Psoas muscle (tissue), 8 donors: ENCODE results near the gene STIL. TPM values are rescaled to one million over a fixed set of nuclear protein-coding genes. Genes with fewer than 3 reads are reported as not detected.

Experiments used
- ATAC-seq, 4 donors: fragments of 200-7000 bp; cut with Tn5 transposase; one replicate each; pipeline ENCODE4 v1.9.1; 2020; ENCODE audit warnings: moderate library complexity in 3 of 4, mild to moderate bottlenecking in 2 of 4
- DNase-seq, 2 donors: peaks; one replicate each; pipeline ENCODE4 v3.0.0-alpha.2; 2020
- H3K27ac ChIP-seq: fragments of 200-600 bp; one replicate; pipeline ENCODE4 v1.8.0; 2022
- H3K27me3 ChIP-seq, 3 donors: fragments of 200-600 bp in 1 of 3; one replicate each; pipeline versions ENCODE4 v1.6.1 to v1.8.0; 2013 to 2022; ENCODE audit warnings: low read length in 2 of 3, mild to moderate bottlenecking in 2 of 3, moderate library complexity in 1 of 3; ENCODE audit not compliant: insufficient read depth in 3 of 3
- H3K36me3 ChIP-seq, 2 donors: fragments of 200-600 bp in 1 of 2; one replicate each; pipeline versions ENCODE4 v1.6.1 to v1.8.0; 2013 to 2022; ENCODE audit warnings: low read depth in 1 of 2, mild to moderate bottlenecking in 1 of 2, moderate library complexity in 1 of 2; ENCODE audit not compliant: insufficient read depth in 1 of 2
- H3K4me1 ChIP-seq: fragments of 200-600 bp; one replicate; pipeline ENCODE4 v1.8.0; 2022
- H3K4me3 ChIP-seq: fragments of 200-600 bp; one replicate; pipeline ENCODE4 v1.8.0; 2022; ENCODE audit warnings: mild to moderate bottlenecking
- H3K9me3 ChIP-seq: fragments of 200-600 bp; one replicate; pipeline ENCODE4 v1.8.0; 2022
- WGBS, 3 donors: extraction: QIAGEN DNeasy Blood & Tissue Kit; methylation state at CpG; one replicate each; pipeline versions ENCODE4 v1.1.6 to v1.1.7; 2013; 5-methylcytosine and 5-hydroxymethylcytosine counted together
- intact Hi-C, 2 donors: fragments of 100-400 bp; cut with DNase I; formaldehyde crosslinking; loops; one replicate each; pipeline versions ENCODE4 v1.11.0 to v1.14.2; 2022
- long read RNA-seq, 2 donors: library from polyadenylated mRNA; unstranded; transcript quantifications; one replicate each; pipeline ENCODE4 v2.0.0, GENCODE V29; 2021
- polyA plus RNA-seq, 3 donors: library from polyadenylated mRNA; stranded (reverse); fragments of 200-250 nt; gene quantifications; one replicate each; pipeline ENCODE4 v1.2.3, GENCODE V29; 2013
- total RNA-seq, 4 donors: library from RNA; stranded (reverse); fragmentation: NEBNext Ultra II Directional in 2 of 4; extraction: Animal tissue kit (Norgen Biotek cat#: 25700) in 2 of 4; gene quantifications; one replicate each; pipeline versions ENCODE4 v1.2.1 to v1.2.4, GENCODE V29; 2021 to 2023
- TF ChIP-seq, protein P1 (sequence below): fragments of 200-600 bp; IDR thresholded peaks from one replicate; pipeline ENCODE4 v1.8.0; 2022; ENCODE audit warnings: antibody characterized with exemption
- donor health status: healthy with polysubstance abuse.
- donor health status: DM: no; HTN: no; CAD: no; lungs with moderate emphysema.
- donor health status: Bipolar disorder and iron deficiency.
- donor health status: healthy.
- donor health status: DM: yes; HTN: yes; CAD: no.
- donor health status: DM: no; HTN: no; CAD: no.
- donor health status: DM: no; HTN: no; CAD: no.
- donor health status: DM: yes; HTN: yes; CAD: no.

The STIL gene
- total RNA-seq (under 1 TPM; 0.36 to 0.48 (median 0.43) TPM), polyA plus RNA-seq (1 to 10 TPM in 1 of 3 donors, under 1 TPM in 2; 0.14 to 1.0 (median 0.35) TPM)
- long read RNA-seq, donor 1, partial matches to known transcripts = 1 of 1 reads
- long read RNA-seq, donor 1, other reads (novel, unspliced or antisense) = 0 of 1 reads
- long read RNA-seq, donor 2 = 0 reads

DNA sequence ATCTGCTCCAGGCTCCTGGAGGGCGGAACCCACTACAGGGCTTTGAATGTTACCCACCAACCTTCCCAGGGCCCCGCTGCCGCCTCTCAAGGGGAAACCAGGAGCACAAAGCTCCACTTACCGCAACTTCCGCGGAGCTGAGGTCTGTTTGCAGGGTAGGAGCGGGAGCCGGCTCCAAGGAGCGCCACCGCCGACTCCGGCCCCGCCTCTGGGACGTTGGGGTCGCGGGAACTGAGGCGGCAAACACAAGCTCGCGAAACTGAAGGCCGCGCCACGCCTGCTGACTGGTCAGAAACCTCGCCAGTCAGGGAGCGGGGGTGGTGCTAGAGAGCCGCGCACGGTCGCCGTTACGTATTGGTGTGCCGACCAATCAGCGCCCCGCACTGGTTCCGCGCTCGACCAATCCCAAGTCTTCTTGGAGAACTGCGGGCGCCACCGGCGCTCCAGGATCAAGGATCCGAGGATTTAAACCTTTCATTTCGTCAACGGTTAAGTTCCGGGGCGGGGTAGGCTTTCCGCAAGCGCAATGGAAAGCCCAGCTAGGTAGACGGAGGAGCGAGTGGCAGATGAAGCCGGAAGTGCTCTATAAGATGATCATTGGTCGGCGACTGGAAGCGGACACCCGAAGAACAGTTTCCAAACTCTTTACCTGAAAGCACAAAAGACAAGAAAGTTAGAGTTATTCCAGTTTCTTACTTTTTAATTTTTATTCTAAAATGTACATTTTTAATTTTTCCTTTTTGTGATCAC lies at the start of gene STIL:
Gene STIL (minus strand): TSS at position 233 of the 750 bp plus-strand sequence. CDS start 3,828 bp downstream, outside the sequence.
- DNase-seq (peak; percentile 98 to 99), ATAC-seq (peak; percentile 100)
- TF ChIP-seq, protein P1, sequence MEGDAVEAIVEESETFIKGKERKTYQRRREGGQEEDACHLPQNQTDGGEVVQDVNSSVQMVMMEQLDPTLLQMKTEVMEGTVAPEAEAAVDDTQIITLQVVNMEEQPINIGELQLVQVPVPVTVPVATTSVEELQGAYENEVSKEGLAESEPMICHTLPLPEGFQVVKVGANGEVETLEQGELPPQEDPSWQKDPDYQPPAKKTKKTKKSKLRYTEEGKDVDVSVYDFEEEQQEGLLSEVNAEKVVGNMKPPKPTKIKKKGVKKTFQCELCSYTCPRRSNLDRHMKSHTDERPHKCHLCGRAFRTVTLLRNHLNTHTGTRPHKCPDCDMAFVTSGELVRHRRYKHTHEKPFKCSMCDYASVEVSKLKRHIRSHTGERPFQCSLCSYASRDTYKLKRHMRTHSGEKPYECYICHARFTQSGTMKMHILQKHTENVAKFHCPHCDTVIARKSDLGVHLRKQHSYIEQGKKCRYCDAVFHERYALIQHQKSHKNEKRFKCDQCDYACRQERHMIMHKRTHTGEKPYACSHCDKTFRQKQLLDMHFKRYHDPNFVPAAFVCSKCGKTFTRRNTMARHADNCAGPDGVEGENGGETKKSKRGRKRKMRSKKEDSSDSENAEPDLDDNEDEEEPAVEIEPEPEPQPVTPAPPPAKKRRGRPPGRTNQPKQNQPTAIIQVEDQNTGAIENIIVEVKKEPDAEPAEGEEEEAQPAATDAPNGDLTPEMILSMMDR = no peak
- H3K27me3 ChIP-seq = no peaks in the 10 kb centered on the region
- WGBS, 3 donors = 0 to 1% (median 0%) methylated on average over 53 to 54 of the region's 54 CpGs
- no peaks in the 10 kb centered on the region for H3K36me3 ChIP-seq
- no peaks in the 10 kb centered on the region for H3K9me3 ChIP-seq
- peak within 1 kb of the TSS; percentile 76 for H3K4me3 ChIP-seq
- H3K27ac ChIP-seq = peak within 1 kb of the TSS; percentile 75
- no peaks in the 10 kb centered on the region for H3K4me1 ChIP-seq
- intact Hi-C loops = loop anchor here (2.0 kb wide), 1 partner anchor 19 kb away; the partner anchor contains the start of gene CMPK1 (in 2 of the 2)

DNA sequence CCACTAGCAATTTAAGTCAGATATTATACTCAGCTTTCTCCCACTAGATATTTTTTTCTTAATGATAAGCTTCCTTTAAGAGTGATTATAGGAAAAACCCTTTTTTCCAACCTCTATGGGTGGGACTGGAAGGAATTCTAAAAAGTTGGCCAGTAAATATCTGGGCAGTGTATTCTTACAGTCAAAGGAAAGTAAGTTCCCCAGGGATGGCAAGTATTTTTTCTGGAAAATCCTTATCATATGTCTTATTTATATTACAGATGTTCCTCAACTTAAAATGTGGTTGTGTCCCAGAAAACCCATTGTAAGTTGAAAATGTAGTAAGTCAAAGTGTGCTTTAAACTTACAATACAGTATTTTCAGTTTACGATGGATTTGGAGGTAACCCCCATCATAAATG lies 48.9 kb upstream of the STIL start:
- Histone ChIP-seq H3K9me3 (no peaks in the 10 kb centered on the region), H3K4me3 (no peak overlapping the region), H3K36me3 (no peaks in the 10 kb centered on the region), H3K27ac (no peak overlapping the region), H3K4me1 (no peaks in the 10 kb centered on the region), H3K27me3 (no peaks in the 10 kb centered on the region)
- TF ChIP-seq, protein P1 = no peak
- no peak for ATAC-seq
- DNase-seq = no peak
- intact Hi-C loops = no loop called here
- WGBS, 3 donors = 89 to 100% (median 95%) methylated on average over 1 of the region's 1 CpG

DNA sequence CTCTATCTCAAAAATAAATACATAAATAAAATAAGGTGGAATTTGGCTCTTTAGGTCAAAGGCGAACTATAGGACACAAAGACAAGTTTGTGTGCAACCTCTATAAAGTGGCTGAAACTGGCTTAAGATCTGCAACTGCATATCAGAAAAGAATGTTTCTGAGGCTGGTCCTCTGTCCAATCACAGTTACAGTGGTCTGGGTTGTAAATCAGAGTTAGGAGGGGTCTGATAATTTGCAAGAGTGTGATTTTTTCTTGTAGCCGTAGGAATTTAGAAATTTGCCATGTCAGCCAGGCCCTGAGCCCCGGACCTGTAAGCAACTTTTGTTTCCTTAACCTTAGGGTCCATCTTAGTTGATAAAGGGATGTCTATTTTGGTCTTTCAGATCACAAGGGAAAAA lies 47.4 kb upstream of the STIL start:
- intact Hi-C loops = no loop called here
- no peaks in the 10 kb centered on the region for H3K36me3 ChIP-seq

DNA sequence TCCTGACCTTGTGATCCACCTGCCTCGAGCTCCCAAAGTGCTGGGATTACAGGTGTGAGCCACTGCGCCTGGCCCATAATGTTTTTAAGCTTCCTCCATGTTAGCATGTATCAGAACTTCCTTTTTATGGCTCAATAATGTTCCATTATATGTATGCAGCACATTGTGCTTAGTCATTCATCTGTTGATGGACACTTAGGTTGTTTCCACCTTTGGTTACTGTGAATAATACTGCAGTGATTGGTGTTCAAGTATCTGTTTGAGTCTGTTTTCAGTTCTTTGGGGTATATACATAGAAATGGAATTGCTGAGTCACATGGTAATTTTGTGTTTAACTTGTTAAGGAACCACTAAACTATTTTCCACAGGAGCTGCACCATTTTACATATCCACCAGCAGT lies 37.4 kb upstream of the STIL start:
- Histone ChIP-seq H3K27ac (no peak overlapping the region), H3K4me1 (peaks cover 8% of the 10 kb centered on the region), H3K27me3 (no peaks in the 10 kb centered on the region), H3K4me3 (no peak overlapping the region), H3K36me3 (peaks cover 0 to 9% of the 10 kb centered on the region in 2 donors), H3K9me3 (no peaks in the 10 kb centered on the region)
- DNase-seq (no peak), ATAC-seq (no peak)
- TF ChIP-seq, protein P1 = no peak
- 94 to 98% (median 96%) methylated on average over 2 of the region's 2 CpGs for WGBS, 3 donors
- intact Hi-C loops = no loop called here

More for the DNA sequence above, 47.4 kb upstream of the STIL start:
- Histone ChIP-seq H3K4me3 (no peak overlapping the region), H3K27me3 (no peaks in the 10 kb centered on the region), H3K27ac (no peak overlapping the region), H3K9me3 (no peaks in the 10 kb centered on the region), H3K4me1 (no peaks in the 10 kb centered on the region)
- DNase-seq (no peak), ATAC-seq (no peak)
- TF ChIP-seq, protein P1 = no peak
- 74 to 90% (median 89%) methylated on average over 3 of the region's 3 CpGs for WGBS, 3 donors
